Chondrocyte (in vitro differentiated cells): Measurements from ENCODE around the gene TSC22D1. TPM values are rescaled to one million over a fixed set of nuclear protein-coding genes. Genes with fewer than 3 reads are reported as not detected.

Source experiments
- DNase-seq: peaks from one replicate; pipeline ENCODE4 v3.0.0; 2021; ENCODE audit warnings: mixed read lengths, low spot score
- H3K27ac Mint-ChIP-seq: one replicate; pipeline ENCODE4 v1.8.0; 2021; ENCODE audit warnings: mild to moderate bottlenecking, moderate library complexity, mixed read lengths; ENCODE audit not compliant: unreplicated experiment
- H3K27me3 Mint-ChIP-seq: 2 replicates; pipeline ENCODE4 v1.8.0; 2021; ENCODE audit warnings: low read depth, mixed read lengths
- H3K36me3 Mint-ChIP-seq: 2 replicates; pipeline ENCODE4 v1.8.0; 2021; ENCODE audit warnings: low read depth, mixed read lengths
- H3K4me1 Mint-ChIP-seq: 2 replicates; pipeline ENCODE4 v1.8.0; 2021; ENCODE audit warnings: low read depth, mild to moderate bottlenecking, mixed read lengths
- H3K4me3 Mint-ChIP-seq: one replicate; pipeline ENCODE4 v1.8.0; 2021; ENCODE audit warnings: mild to moderate bottlenecking, moderate library complexity, mixed read lengths; ENCODE audit not compliant: unreplicated experiment
- H3K9me3 Mint-ChIP-seq: 2 replicates; pipeline ENCODE4 v1.8.0; 2021; ENCODE audit warnings: low read depth, mixed read lengths
- CTCF ChIP-seq: fragments of 200-600 bp; sonication (generic); IDR thresholded peaks from 2 replicates; pipeline ENCODE4 v1.5.0; 2021; ENCODE audit warnings: antibody characterized with exemption, mild to moderate bottlenecking, moderate library complexity
- total RNA-seq: library from RNA; stranded (reverse); gene quantifications from 3 replicates; pipeline ENCODE4 v1.2.1, GENCODE V29; 2021

TSC22D1 gene
- total RNA-seq, 1 donor from 2014 or later: 125 TPM

GRCh38 chr13:44420376-44421220 lies 155.5 kb downstream of the TSC22D1 start:
- no peaks in the 10 kb centered on the region for H3K36me3 Mint-ChIP-seq
- H3K27ac Mint-ChIP-seq: no peak overlapping the region
- H3K4me3 Mint-ChIP-seq: no peak overlapping the region
- no peak for DNase-seq
- H3K4me1 Mint-ChIP-seq: peaks cover 4% of the 10 kb centered on the region
- H3K9me3 Mint-ChIP-seq: no peaks in the 10 kb centered on the region
- no peaks in the 10 kb centered on the region for H3K27me3 Mint-ChIP-seq
- TF ChIP-seq CTCF: no peak

- no peak overlapping the region for H3K27ac Mint-ChIP-seq
- DNase-seq: no peak
- no peak for TF ChIP-seq CTCF
- H3K9me3 Mint-ChIP-seq: no peaks in the 10 kb centered on the region
- no peaks in the 10 kb centered on the region for H3K36me3 Mint-ChIP-seq
- H3K4me1 Mint-ChIP-seq: peaks cover 8% of the 10 kb centered on the region
- no peaks in the 10 kb centered on the region for H3K27me3 Mint-ChIP-seq
- no peak overlapping the region for H3K4me3 Mint-ChIP-seq
These were observed 158.3 kb downstream of the TSC22D1 start for GRCh38 chr13:44417876-44418275.

- peaks cover 9% of the 10 kb centered on the region for H3K4me1 Mint-ChIP-seq
- H3K27me3 Mint-ChIP-seq: no peaks in the 10 kb centered on the region
- TF ChIP-seq CTCF: no peak
- H3K36me3 Mint-ChIP-seq: no peaks in the 10 kb centered on the region
- H3K9me3 Mint-ChIP-seq: no peaks in the 10 kb centered on the region
- no peak overlapping the region for H3K27ac Mint-ChIP-seq
- no peak for DNase-seq
- no peak overlapping the region for H3K4me3 Mint-ChIP-seq
These were observed 158.7 kb downstream of the TSC22D1 start for GRCh38 chr13:44417446-44417845.

- H3K4me3 Mint-ChIP-seq: no peak overlapping the region
- H3K9me3 Mint-ChIP-seq: no peaks in the 10 kb centered on the region
- no peaks in the 10 kb centered on the region for H3K27me3 Mint-ChIP-seq
- H3K27ac Mint-ChIP-seq: no peak overlapping the region
- DNase-seq: no peak
- peaks cover 9% of the 10 kb centered on the region for H3K4me1 Mint-ChIP-seq
- H3K36me3 Mint-ChIP-seq: no peaks in the 10 kb centered on the region
- no peak for TF ChIP-seq CTCF
These were observed 159.4 kb downstream of the TSC22D1 start for GRCh38 chr13:44416744-44417143.

- H3K27ac Mint-ChIP-seq: no peak overlapping the region
- DNase-seq: no peak
- H3K4me3 Mint-ChIP-seq: no peak overlapping the region
- H3K36me3 Mint-ChIP-seq: no peaks in the 10 kb centered on the region
- no peaks in the 10 kb centered on the region for H3K27me3 Mint-ChIP-seq
- no peak for TF ChIP-seq CTCF
- no peaks in the 10 kb centered on the region for H3K9me3 Mint-ChIP-seq
- peaks cover 9% of the 10 kb centered on the region for H3K4me1 Mint-ChIP-seq
These were observed 159.8 kb downstream of the TSC22D1 start for GRCh38 chr13:44416301-44416700.
